SU-DHL-6 (cell line): Measurements from ENCODE around the gene LIN54.
"Not testable (repeated sequence)": the region's sequence is repeated elsewhere in the genome, so short reads cannot be mapped to it uniquely, and the experiment has no call there.

Experiments used
- H2AFZ ChIP-seq: fragments of 200-600 bp; sonication (generic); 2 replicates; pipeline ENCODE4 v1.6.1; 2014; ENCODE audit warnings: low read depth, mild to moderate bottlenecking, moderate library complexity, mixed read lengths, antibody characterized with exemption, low read length; ENCODE audit not compliant: severe bottlenecking
- H3F3A ChIP-seq: fragments of 200-600 bp; shearing (Covaris generic); 2 replicates; pipeline ENCODE4 v1.6.0; 2016; ENCODE audit warnings: antibody characterized with exemption, mild to moderate bottlenecking; ENCODE audit not compliant: insufficient read depth
- H3K27ac ChIP-seq: fragments of 200-600 bp; sonication (generic); 2 replicates; pipeline ENCODE4 v1.5.1; 2016; ENCODE audit warnings: low read depth, mild to moderate bottlenecking, low read length, moderate library complexity, mixed read lengths
- H3K27me3 ChIP-seq: fragments of 200-600 bp; sonication (generic), shearing (Covaris generic); 2 replicates; pipeline ENCODE4 v1.6.0; 2014; ENCODE audit warnings: mild to moderate bottlenecking, low read length
- H3K36me3 ChIP-seq: fragments of 200-600 bp; sonication (generic); 2 replicates; pipeline ENCODE4 v1.6.1; 2014; ENCODE audit warnings: mild to moderate bottlenecking, low read length, mixed read lengths
- H3K4me2 ChIP-seq: fragments of 300-600, 200-600 bp; shearing (Covaris generic), sonication (generic); 2 replicates; pipeline ENCODE4 v1.6.0; 2014; ENCODE audit warnings: low read length, low read depth, mild to moderate bottlenecking; ENCODE audit not compliant: poor library complexity, severe bottlenecking
- H3K4me3 ChIP-seq: fragments of 200-600 bp; sonication (generic); 2 replicates; pipeline ENCODE4 v1.5.1; 2014; ENCODE audit warnings: antibody characterized with exemption, low read length, mild to moderate bottlenecking, mixed read lengths; ENCODE audit not compliant: insufficient read depth, poor library complexity, severe bottlenecking
- H3K79me2 ChIP-seq: fragments of 200-600 bp; sonication (generic); 2 replicates; pipeline ENCODE4 v1.6.1; 2014; ENCODE audit warnings: mild to moderate bottlenecking, low read length, moderate library complexity; ENCODE audit not compliant: insufficient read depth
- H3K9ac ChIP-seq: fragments of 200-600 bp; sonication (generic); 2 replicates; pipeline ENCODE4 v1.7.0; 2014; ENCODE audit warnings: mild to moderate bottlenecking, low read length
- H3K9me2 ChIP-seq: fragments of 200-600 bp; sonication (generic); replicated peaks from 2 replicates; pipeline ENCODE4 v1.6.1; 2014; ENCODE audit warnings: low read length; ENCODE audit not compliant: insufficient read depth
- H3K9me3 ChIP-seq: fragments of 200-600 bp; sonication (generic); 2 replicates; pipeline ENCODE4 v1.6.1; 2014; ENCODE audit warnings: low read length, mixed read lengths; ENCODE audit not compliant: insufficient read depth
- H4K20me1 ChIP-seq: fragments of 200-600 bp; sonication (generic); 2 replicates; pipeline ENCODE4 v1.6.1; 2014; ENCODE audit warnings: low read depth, mild to moderate bottlenecking, antibody characterized with exemption, low read length, moderate library complexity, mixed read lengths
- EZH2phosphoT487 ChIP-seq: fragments of 200-600 bp; sonication (generic), shearing (Covaris generic); conservative IDR thresholded peaks from 2 replicates; pipeline ENCODE4 v1.6.1; 2018; ENCODE audit warnings: mild to moderate bottlenecking, antibody characterized with exemption, low read length, moderate library complexity, mixed read lengths
- TF ChIP-seq, protein P1 (sequence below): fragments of 200-600 bp; sonication (generic); IDR thresholded peaks from one replicate; pipeline ENCODE4 v1.5.1; 2017; ENCODE audit warnings: antibody characterized with exemption, mild to moderate bottlenecking, low read length, moderate library complexity; ENCODE audit not compliant: insufficient read depth, poor library complexity, severe bottlenecking

Gene LIN54

DNA sequence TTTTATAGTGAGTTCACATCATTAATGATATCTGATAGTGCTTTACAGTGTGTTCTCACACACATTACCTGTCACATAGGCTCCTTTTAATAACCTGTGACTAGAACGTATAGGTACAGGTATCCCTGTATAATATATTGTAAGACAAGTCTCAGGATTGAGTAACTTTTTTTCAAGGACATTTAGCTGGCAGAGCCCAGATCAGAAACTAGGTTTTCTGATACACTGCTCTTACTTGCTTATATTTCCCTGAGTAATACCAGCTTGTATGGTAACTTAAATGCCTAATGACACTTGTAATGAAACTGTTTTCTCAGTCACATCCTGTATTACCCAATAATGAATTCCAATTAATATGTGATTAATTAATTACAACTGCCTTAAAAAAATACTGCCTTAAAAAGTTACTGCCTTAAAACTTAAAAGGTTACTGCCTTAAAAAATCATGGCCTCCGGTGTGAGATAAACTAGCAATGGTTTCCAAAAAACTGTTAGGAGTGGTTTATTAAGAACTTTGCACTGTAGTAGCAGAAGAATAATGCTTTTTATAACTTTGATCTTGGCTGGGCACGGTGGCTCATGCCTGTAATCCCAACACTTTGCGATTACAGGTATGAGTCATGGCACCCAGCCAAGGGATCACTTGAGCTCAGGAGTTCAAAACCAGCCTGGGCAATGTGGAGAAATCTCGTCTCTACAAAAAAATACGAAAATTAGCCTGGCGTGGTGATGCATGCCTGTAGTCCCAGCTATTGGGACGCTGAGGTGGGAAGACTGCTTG lies 36.3 kb upstream of the LIN54 start:
- H3K27me3 ChIP-seq: no peaks in the 10 kb centered on the region
- H3K27ac ChIP-seq: no peak overlapping the region
- H3K79me2 ChIP-seq: no peaks in the 10 kb centered on the region; the same call in 1 of the 2 replicates
- no peak overlapping the region for H3K9ac ChIP-seq
- no peaks in the 10 kb centered on the region for H4K20me1 ChIP-seq
- TF ChIP-seq EZH2phosphoT487: no peak
- TF ChIP-seq, protein P1, sequence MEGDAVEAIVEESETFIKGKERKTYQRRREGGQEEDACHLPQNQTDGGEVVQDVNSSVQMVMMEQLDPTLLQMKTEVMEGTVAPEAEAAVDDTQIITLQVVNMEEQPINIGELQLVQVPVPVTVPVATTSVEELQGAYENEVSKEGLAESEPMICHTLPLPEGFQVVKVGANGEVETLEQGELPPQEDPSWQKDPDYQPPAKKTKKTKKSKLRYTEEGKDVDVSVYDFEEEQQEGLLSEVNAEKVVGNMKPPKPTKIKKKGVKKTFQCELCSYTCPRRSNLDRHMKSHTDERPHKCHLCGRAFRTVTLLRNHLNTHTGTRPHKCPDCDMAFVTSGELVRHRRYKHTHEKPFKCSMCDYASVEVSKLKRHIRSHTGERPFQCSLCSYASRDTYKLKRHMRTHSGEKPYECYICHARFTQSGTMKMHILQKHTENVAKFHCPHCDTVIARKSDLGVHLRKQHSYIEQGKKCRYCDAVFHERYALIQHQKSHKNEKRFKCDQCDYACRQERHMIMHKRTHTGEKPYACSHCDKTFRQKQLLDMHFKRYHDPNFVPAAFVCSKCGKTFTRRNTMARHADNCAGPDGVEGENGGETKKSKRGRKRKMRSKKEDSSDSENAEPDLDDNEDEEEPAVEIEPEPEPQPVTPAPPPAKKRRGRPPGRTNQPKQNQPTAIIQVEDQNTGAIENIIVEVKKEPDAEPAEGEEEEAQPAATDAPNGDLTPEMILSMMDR: no peak
- no peak overlapping the region for H3K4me3 ChIP-seq
- H2AFZ ChIP-seq: no peak overlapping the region
- no peaks in the 10 kb centered on the region; the same call in 1 of the 2 replicates for H3K36me3 ChIP-seq
- no peak overlapping the region for H3K4me2 ChIP-seq
- H3K9me3 ChIP-seq: no peaks in the 10 kb centered on the region
- no peaks in the 10 kb centered on the region for H3F3A ChIP-seq
- no peaks in the 10 kb centered on the region for H3K9me2 ChIP-seq

DNA sequence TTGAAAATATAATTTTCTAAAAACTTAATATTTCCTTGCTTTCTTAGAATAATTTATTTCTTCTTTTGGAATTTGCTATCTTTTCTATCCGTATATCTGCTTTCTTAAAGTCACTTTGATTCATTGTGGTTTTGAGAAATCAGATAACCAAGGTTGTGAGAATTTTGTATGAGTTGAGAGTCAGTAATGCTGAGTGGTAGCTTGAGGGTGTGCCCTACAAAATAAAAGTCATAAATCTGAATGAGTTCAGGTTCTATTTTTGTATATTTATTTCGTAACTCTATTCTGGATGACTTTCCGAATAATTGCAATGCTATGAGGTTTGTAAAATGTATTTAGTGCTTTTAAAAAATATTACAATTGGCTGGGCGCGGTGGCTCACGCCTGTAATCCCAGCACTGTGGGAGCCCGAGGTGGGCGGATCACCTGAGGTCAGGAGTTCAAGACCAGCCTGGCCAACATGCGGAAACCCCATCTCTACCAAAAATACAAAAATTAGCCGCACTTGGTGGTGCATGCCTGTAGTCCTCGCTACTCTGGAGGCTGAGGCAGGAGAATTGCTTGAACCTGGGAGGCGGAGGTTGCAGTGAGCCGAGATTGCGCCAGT lies 33.3 kb upstream of the LIN54 start:
- Histone ChIP-seq H3K27ac (no peak overlapping the region), H3K27me3 (no peaks in the 10 kb centered on the region), H3K9me3 (no peaks in the 10 kb centered on the region), H3F3A (no peaks in the 10 kb centered on the region), H3K4me3 (no peak overlapping the region), H3K9me2 (no peaks in the 10 kb centered on the region), H3K36me3 (no peaks in the 10 kb centered on the region; the same call in 1 of the 2 replicates), H3K4me2 (no peak overlapping the region), H4K20me1 (no peaks in the 10 kb centered on the region), H3K79me2 (peaks cover 13% of the 10 kb centered on the region), H2AFZ (no peak overlapping the region), H3K9ac (no peak overlapping the region)
- TF ChIP-seq, protein P1: no peak
- no peak for TF ChIP-seq EZH2phosphoT487

DNA sequence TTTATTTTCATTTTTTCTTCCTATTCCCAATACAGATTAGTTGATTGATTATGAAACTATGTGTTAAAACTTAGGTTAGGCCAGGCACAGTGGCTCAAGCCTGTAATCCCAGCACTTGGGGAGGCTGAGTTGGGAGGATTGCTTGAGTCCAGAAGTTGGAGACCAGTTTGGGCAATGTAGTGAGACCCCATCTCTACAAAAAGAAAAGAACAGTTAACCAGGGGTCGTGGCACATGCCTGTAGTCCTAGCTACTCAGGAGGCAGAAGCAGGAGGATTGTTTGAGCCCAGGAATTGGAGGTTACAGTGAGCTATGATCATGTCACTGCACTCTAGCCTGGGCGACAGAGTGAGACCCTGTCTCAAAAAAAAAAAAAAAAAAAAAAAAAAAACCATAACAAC lies 32.5 kb upstream of the LIN54 start:
- H4K20me1 ChIP-seq, H3K36me3 ChIP-seq, H3K9me3 ChIP-seq, H3K9ac ChIP-seq, H3K4me3 ChIP-seq, H3F3A ChIP-seq, H3K4me2 ChIP-seq, H3K9me2 ChIP-seq, H3K27me3 ChIP-seq, H3K27ac ChIP-seq, H2AFZ ChIP-seq: not testable (repeated sequence)
- H3K79me2 ChIP-seq: peaks cover 17% of the 10 kb centered on the region

DNA sequence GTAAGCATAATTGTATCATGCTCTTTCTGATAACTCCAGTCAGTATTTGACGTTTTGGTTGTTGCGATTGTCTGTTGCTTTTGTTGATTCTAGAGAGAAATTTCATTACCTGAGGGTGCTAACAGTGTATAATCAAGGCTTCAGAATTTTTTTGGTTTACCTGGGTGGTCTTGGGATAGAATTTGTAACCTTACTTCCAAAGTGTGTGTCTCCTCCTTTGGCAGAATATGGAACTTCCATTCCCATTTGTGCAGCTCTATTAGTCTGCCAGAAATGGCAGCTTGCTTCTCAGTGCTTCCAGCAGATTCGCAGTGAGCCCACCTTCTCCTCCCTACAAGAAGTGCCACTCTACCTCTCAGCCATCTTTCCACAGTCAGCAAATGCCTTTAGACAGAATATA lies 29.6 kb upstream of the LIN54 start:
- Histone ChIP-seq H3K9me2 (no peaks in the 10 kb centered on the region), H3K27me3 (no peaks in the 10 kb centered on the region), H3K9me3 (no peaks in the 10 kb centered on the region), H3K4me2 (no peak overlapping the region), H2AFZ (no peak overlapping the region), H3K79me2 (peaks cover 36% of the 10 kb centered on the region), H3F3A (no peaks in the 10 kb centered on the region), H3K9ac (no peak overlapping the region), H3K27ac (no peak overlapping the region), H3K4me3 (no peak overlapping the region), H3K36me3 (no peaks in the 10 kb centered on the region; the same call in 1 of the 2 replicates), H4K20me1 (no peaks in the 10 kb centered on the region)
- no peak for TF ChIP-seq EZH2phosphoT487
- TF ChIP-seq, protein P1: no peak
